ENCODE results near the gene ADAP1. TPM values are rescaled to one million over a fixed set of nuclear protein-coding genes. Genes with fewer than 3 reads are reported as not detected.

The ADAP1 gene
- total RNA-seq, 1 experiment from 2014 or later, result 34.0 TPM

GRCh38 chr7:856444-857095 is 97.9 kb downstream of the ADAP1 start (continued):
- TF ChIP-seq CTCF (IDR thresholded peaks at IDR 0.05 in 2 of 3, conservative IDR thresholded peaks at IDR 0.05 in 1 of 3; ENCODE audit: borderline replicate concordance in 1 of 3, insufficient read depth in 1 of 3, low read depth in 2 of 3, low read length in 2 of 3), result no peak

DNA sequence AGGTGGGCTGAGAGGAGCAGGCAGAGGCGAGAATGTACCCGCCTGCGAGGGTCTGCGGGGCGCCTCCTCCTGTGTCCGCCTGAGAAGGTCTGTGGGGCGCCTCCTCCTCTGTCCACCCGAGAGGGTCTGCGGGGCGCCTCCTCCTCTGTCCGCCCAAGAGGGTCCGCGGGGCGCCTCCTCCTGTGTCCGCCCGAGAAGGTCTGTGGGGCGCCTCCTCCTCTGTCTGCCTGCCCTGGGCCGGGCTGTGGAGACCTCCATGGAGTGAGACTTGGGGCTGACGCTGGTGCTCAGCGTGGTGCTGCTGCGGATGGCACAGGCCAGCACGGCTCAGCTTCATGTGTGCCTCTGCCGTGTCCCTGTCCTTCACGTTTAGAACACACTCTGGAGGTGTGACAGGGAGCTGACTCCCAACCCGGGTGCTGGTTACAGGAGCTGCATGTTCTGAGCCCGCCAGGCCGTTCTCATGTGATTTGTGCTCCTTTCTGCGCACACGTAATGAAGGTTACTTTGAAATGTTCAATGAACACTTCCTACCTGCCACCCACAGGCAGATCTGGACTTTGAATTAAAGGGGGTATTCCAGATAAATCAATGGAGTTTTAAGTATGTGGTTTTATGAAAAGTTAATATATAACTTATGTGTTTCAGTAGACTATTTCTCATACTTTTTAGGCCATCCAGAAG is 98.7 kb downstream of the ADAP1 start:
- H3K36me3 ChIP-seq (ENCODE audit: control insufficient read depth in 1 of 2, insufficient read depth in 2 of 2, low read length in 2 of 2), result peaks cover 29 to 62% of the 10 kb centered on the region in 2 experiments
- no TSS peak for BruUV-seq (replicated peaks)
- intact Hi-C loops (cut with micrococcal nuclease), result no loop called here
- no peaks in the 10 kb centered on the region for H3K9me3 ChIP-seq (ENCODE audit: control insufficient read depth in 1 of 2, insufficient read depth in 1 of 2, low read depth in 1 of 2, low read length in 2 of 2)
- H4K20me1 ChIP-seq (ENCODE audit: insufficient read depth), result no peaks in the 10 kb centered on the region
- ChIA-PET CTCF (no interaction called here), RAD21 (ENCODE audit: low non-redundant PET in 1 of 2, low total read pairs in 2 of 2, uncharacterized antibody in 2 of 2, unreplicated experiment in 2 of 2) (no interaction called here), POLR2A (no interaction called here)
- H3K4me1 ChIP-seq (ENCODE audit: control insufficient read depth in 1 of 2, insufficient read depth in 2 of 2, low read length in 2 of 2), result no peaks in the 10 kb centered on the region
- H3K79me2 ChIP-seq (ENCODE audit: insufficient read depth, low read length), result peaks cover 18% of the 10 kb centered on the region; the same call in 1 of the 2 replicates
- ATAC-seq (no peak), DNase-seq (ENCODE audit: low read depth, low spot score) (no peak)
- no peaks in the 10 kb centered on the region for H3K27me3 ChIP-seq (ENCODE audit: insufficient read depth, low read length)
- H3K9me2 ChIP-seq (ENCODE audit: insufficient read depth), result no peaks in the 10 kb centered on the region
- TF ChIP-seq YY1 (IDR thresholded peaks at IDR 0.05; ENCODE audit: extremely low read depth, insufficient replicate concordance, low read depth, low read length) (no peak), SIN3A (IDR thresholded peaks at IDR 0.05; ENCODE audit: low read depth) (no peak), ZFX (IDR thresholded peaks at IDR 0.05) (no peak), TCF7L2 (IDR thresholded peaks at IDR 0.05; ENCODE audit: borderline replicate concordance, extremely low read depth, insufficient read depth, insufficient read length) (no peak)
- H3K9ac ChIP-seq (ENCODE audit: low read length), result no peak overlapping the region
- no peak overlapping the region for H3K27ac ChIP-seq (ENCODE audit: low read depth, low read length)
- H3K4me2 ChIP-seq (ENCODE audit: low read length), result no peak overlapping the region
- H3K4me3 ChIP-seq (replicated peaks in 1 of 2; ENCODE audit: low read depth in 1 of 2, low read length in 2 of 2), result no peak overlapping the region
- H2AFZ ChIP-seq (ENCODE audit: low read depth, low read length, poor library complexity, severe bottlenecking), result no peak overlapping the region
